ENCODE measurements around the gene CBARP.

DNA sequence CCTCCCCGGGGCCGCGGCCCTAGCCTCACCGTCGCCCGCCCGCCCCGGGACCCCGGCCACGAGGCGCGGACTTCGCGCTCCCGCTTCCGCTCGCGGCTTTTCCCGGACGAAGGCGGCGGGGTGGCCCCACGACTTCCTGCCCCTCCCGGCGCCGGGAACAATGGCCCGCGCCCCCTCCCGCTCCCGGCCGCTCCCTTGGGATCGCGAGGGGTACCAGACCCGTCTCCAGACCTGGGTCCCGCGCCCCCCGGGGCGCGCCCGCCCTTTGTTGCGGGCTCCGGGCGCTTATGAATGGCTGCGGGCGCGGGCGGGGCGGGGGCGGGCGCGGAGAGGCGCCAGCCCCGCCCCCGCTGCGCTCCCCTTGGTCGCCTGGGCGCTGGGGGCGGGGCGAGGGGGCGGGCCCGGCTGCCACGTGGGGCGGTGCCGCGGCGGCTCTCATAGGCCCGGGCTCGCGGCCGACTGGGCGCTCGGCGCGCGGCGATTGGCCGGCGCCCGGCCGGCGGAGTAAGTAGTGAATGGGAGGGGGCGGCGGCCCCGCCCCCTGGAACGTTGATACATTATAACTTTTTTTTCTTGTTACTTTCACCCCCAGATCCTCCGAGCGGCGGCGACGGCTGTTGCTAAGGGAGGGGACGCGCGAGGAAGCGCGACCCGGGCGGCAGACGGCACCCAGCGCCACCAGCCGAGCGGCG lies 11.6 kb upstream of the CBARP start:
- TF ChIP-seq, protein P1, sequence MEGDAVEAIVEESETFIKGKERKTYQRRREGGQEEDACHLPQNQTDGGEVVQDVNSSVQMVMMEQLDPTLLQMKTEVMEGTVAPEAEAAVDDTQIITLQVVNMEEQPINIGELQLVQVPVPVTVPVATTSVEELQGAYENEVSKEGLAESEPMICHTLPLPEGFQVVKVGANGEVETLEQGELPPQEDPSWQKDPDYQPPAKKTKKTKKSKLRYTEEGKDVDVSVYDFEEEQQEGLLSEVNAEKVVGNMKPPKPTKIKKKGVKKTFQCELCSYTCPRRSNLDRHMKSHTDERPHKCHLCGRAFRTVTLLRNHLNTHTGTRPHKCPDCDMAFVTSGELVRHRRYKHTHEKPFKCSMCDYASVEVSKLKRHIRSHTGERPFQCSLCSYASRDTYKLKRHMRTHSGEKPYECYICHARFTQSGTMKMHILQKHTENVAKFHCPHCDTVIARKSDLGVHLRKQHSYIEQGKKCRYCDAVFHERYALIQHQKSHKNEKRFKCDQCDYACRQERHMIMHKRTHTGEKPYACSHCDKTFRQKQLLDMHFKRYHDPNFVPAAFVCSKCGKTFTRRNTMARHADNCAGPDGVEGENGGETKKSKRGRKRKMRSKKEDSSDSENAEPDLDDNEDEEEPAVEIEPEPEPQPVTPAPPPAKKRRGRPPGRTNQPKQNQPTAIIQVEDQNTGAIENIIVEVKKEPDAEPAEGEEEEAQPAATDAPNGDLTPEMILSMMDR (conservative IDR thresholded peaks at IDR 0.05 in 1 of 2, IDR thresholded peaks at IDR 0.05 in 1 of 2; ENCODE audit: low read depth in 1 of 2, low read length in 2 of 2): no peak
- no peak for TF ChIP-seq EZH2 (IDR thresholded peaks at IDR 0.05; ENCODE audit: low read length, missing control alignments)
